ENCODE results near the gene CLMN.

DNA sequence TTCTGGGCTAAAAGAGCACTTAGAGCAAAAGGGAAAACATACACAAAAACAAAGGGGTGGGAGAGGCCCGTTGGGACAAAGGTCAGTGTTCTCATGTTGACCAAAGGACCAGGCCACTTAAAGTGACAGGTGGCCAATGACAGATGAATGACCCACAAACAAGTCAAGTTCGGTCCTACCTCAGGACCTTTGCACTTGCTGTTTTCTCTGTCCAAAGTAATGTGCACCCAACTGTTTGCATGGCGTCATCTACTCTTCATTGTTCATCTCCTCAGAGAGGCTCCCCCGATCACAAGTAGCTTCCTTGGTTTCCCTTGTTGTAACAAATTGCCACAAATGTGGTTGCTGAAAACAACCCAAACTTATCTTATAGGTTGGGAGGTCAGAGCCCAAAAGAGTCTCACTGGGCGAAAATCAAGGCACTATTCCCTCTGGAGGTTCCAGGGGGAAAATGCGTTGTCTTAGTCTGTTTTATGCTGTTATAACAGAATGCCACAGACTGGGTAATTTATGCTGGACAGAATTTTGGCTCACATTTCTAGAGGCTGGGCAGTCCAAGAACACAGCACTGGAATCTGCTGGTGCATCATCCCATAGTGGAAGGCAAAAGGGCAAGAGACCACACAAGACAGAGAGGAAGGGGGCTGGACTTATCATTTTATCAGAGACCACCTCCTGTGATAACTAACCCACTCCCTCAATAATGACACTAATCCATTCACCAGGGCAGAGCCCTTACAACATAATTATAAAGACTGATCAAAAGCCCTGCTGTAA is 23.9 kb downstream of the CLMN start:
- TF ChIP-seq, protein P1, sequence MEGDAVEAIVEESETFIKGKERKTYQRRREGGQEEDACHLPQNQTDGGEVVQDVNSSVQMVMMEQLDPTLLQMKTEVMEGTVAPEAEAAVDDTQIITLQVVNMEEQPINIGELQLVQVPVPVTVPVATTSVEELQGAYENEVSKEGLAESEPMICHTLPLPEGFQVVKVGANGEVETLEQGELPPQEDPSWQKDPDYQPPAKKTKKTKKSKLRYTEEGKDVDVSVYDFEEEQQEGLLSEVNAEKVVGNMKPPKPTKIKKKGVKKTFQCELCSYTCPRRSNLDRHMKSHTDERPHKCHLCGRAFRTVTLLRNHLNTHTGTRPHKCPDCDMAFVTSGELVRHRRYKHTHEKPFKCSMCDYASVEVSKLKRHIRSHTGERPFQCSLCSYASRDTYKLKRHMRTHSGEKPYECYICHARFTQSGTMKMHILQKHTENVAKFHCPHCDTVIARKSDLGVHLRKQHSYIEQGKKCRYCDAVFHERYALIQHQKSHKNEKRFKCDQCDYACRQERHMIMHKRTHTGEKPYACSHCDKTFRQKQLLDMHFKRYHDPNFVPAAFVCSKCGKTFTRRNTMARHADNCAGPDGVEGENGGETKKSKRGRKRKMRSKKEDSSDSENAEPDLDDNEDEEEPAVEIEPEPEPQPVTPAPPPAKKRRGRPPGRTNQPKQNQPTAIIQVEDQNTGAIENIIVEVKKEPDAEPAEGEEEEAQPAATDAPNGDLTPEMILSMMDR (IDR thresholded peaks at IDR 0.05; ENCODE audit: insufficient read depth, low read length): no peak
- TF ChIP-seq POLR2AphosphoS5 (IDR thresholded peaks at IDR 0.05; ENCODE audit: low read depth): no peak
- TF ChIP-seq, protein P2, sequence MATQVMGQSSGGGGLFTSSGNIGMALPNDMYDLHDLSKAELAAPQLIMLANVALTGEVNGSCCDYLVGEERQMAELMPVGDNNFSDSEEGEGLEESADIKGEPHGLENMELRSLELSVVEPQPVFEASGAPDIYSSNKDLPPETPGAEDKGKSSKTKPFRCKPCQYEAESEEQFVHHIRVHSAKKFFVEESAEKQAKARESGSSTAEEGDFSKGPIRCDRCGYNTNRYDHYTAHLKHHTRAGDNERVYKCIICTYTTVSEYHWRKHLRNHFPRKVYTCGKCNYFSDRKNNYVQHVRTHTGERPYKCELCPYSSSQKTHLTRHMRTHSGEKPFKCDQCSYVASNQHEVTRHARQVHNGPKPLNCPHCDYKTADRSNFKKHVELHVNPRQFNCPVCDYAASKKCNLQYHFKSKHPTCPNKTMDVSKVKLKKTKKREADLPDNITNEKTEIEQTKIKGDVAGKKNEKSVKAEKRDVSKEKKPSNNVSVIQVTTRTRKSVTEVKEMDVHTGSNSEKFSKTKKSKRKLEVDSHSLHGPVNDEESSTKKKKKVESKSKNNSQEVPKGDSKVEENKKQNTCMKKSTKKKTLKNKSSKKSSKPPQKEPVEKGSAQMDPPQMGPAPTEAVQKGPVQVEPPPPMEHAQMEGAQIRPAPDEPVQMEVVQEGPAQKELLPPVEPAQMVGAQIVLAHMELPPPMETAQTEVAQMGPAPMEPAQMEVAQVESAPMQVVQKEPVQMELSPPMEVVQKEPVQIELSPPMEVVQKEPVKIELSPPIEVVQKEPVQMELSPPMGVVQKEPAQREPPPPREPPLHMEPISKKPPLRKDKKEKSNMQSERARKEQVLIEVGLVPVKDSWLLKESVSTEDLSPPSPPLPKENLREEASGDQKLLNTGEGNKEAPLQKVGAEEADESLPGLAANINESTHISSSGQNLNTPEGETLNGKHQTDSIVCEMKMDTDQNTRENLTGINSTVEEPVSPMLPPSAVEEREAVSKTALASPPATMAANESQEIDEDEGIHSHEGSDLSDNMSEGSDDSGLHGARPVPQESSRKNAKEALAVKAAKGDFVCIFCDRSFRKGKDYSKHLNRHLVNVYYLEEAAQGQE (IDR thresholded peaks at IDR 0.05; ENCODE audit: insufficient replicate concordance, low read depth): no peak
